OCI-LY7 (cell line): ENCODE data around the gene RBM22. TPM values are rescaled to one million over a fixed set of nuclear protein-coding genes. Genes with fewer than 3 reads are reported as not detected.

Experiments used
- BruUV-seq: library from RNA; stranded (reverse); fragments of 400-500 nt; replicated peaks from 2 replicates; lab custom pipeline; 2021; lab: Mats Ljungman, UMichigan
- CTCF ChIA-PET: fragments of 300-600 bp; sonication (Branson Sonifier 250); formaldehyde crosslinking; loops from one replicate; lab custom pipeline; 2022; ENCODE audit warnings: antibody characterized with exemption; ENCODE audit not compliant: unreplicated experiment; lab: Charles Lee
- POLR2A ChIA-PET: fragments of 300-600 bp; sonication (Branson Sonifier 250); formaldehyde crosslinking; loops from one replicate; lab custom pipeline; 2022; ENCODE audit warnings: antibody characterized with exemption; lab: Charles Lee
- DNase-seq: peaks from one replicate; pipeline ENCODE4 v3.0.0-alpha.2; 2015; ENCODE audit warnings: low spot score
- H2AFZ ChIP-seq: fragments of 200-600 bp; sonication (generic), shearing (Covaris generic); 2 replicates; pipeline ENCODE4 v1.6.1; 2014; ENCODE audit warnings: mild to moderate bottlenecking, antibody characterized with exemption, low read length, moderate library complexity
- H3K27ac ChIP-seq: fragments of 200-600 bp; sonication (generic); 2 replicates; pipeline ENCODE4 v1.5.1; 2014; ENCODE audit warnings: mixed run types, low read depth, mild to moderate bottlenecking, moderate library complexity, low read length, inconsistent platforms; ENCODE audit not compliant: poor library complexity, severe bottlenecking
- H3K36me3 ChIP-seq: fragments of 200-600 bp; sonication (generic); 2 replicates; pipeline ENCODE4 v1.6.1; 2014; ENCODE audit warnings: mild to moderate bottlenecking, antibody characterized with exemption, low read length, moderate library complexity, mixed read lengths; ENCODE audit not compliant: insufficient read depth
- H3K4me1 ChIP-seq: fragments of 200-600 bp; sonication (generic); 2 replicates; pipeline ENCODE4 v1.5.1; 2014; ENCODE audit warnings: mild to moderate bottlenecking, low read length; ENCODE audit not compliant: insufficient read depth, poor library complexity, severe bottlenecking
- H3K4me2 ChIP-seq: fragments of 200-600 bp; sonication (generic); 2 replicates; pipeline ENCODE4 v1.6.1; 2014; ENCODE audit warnings: mild to moderate bottlenecking, low read length
- H3K4me3 ChIP-seq: fragments of 200-600 bp; sonication (generic); 2 replicates; pipeline ENCODE4 v1.5.1; 2014; ENCODE audit warnings: mild to moderate bottlenecking, low read depth, low read length; ENCODE audit not compliant: poor library complexity, severe bottlenecking
- H3K79me2 ChIP-seq: fragments of 200-600 bp; sonication (generic); 2 replicates; pipeline ENCODE4 v1.6.1; 2016; ENCODE audit warnings: low read depth, mild to moderate bottlenecking, low read length, moderate library complexity, mixed read lengths; ENCODE audit not compliant: insufficient read depth
- H3K9me2 ChIP-seq: fragments of 200-600 bp; sonication (generic); 2 replicates; pipeline ENCODE4 v1.6.1; 2016; ENCODE audit warnings: mild to moderate bottlenecking, low read length, mixed read lengths; ENCODE audit not compliant: insufficient read depth
- H3K9me3 ChIP-seq: fragments of 200-600 bp; sonication (generic); 2 replicates; pipeline ENCODE4 v1.6.1; 2014; ENCODE audit warnings: mild to moderate bottlenecking, mixed run types, low read length, mixed read lengths
- H4K20me1 ChIP-seq: fragments of 200-600 bp; sonication (generic); 2 replicates; pipeline ENCODE4 v1.6.1; 2014; ENCODE audit warnings: mild to moderate bottlenecking, antibody characterized with exemption, low read length, moderate library complexity, mixed read lengths; ENCODE audit not compliant: insufficient read depth
- CTCF ChIP-seq: fragments of 200-600 bp; sonication (generic); conservative IDR thresholded peaks from 2 replicates; pipeline ENCODE4 v1.5.1; 2014; ENCODE audit warnings: mild to moderate bottlenecking, antibody characterized with exemption, low read length, moderate library complexity, mixed read lengths
- EZH2phosphoT487 ChIP-seq: fragments of 200-600 bp; sonication (generic); IDR thresholded peaks from 2 replicates; pipeline ENCODE4 v1.6.1; 2018; ENCODE audit warnings: low read depth, borderline replicate concordance, mild to moderate bottlenecking, mixed run types, antibody characterized with exemption, low read length, moderate library complexity, mixed read lengths
- intact Hi-C: fragments of 100-400 bp; cut with micrococcal nuclease; formaldehyde crosslinking; loops from one replicate; pipeline ENCODE4 v1.10.0; 2022; ENCODE audit not compliant: unreplicated experiment
- total RNA-seq, 2 experiments: library from RNA; depleted of rRNA in 1 of 2; stranded (reverse); fragments of >200 nt in 1 of 2; shearing (Covaris generic) in 1 of 2; gene quantifications; 2 replicates each; pipeline ENCODE4 v1.2.3, GENCODE V29; 2014 to 2022

RBM22 gene
- total RNA-seq, 2 experiments from 2014 or later, result 45.6 to 46.7 TPM

GRCh38 chr5:150648294-150649107, 52.4 kb downstream of the RBM22 start:
- no peaks in the 10 kb centered on the region for H4K20me1 ChIP-seq
- no peak overlapping the region for H3K4me2 ChIP-seq
- no peaks in the 10 kb centered on the region for H3K9me3 ChIP-seq
- no peak for TF ChIP-seq EZH2phosphoT487
- no peak for TF ChIP-seq CTCF
- H3K4me3 ChIP-seq, result no peak overlapping the region
- no TSS peak for BruUV-seq
- no peaks in the 10 kb centered on the region for H3K9me2 ChIP-seq
- H3K79me2 ChIP-seq, result no peaks in the 10 kb centered on the region
- intact Hi-C loops, result no loop called here
- no peak overlapping the region for H2AFZ ChIP-seq
- ChIA-PET POLR2A (no interaction called here), CTCF (no interaction called here)
- H3K36me3 ChIP-seq, result no peaks in the 10 kb centered on the region
- H3K27ac ChIP-seq, result no peak overlapping the region
- H3K4me1 ChIP-seq, result no peaks in the 10 kb centered on the region
- DNase-seq, result no peak

GRCh38 chr5:150647275-150648251, 53.3 kb downstream of the RBM22 start:
- Histone ChIP-seq H3K9me2 (no peaks in the 10 kb centered on the region), H3K4me3 (no peak overlapping the region), H3K4me1 (no peaks in the 10 kb centered on the region), H3K9me3 (no peaks in the 10 kb centered on the region), H3K36me3 (no peaks in the 10 kb centered on the region), H3K4me2 (no peak overlapping the region), H4K20me1 (no peaks in the 10 kb centered on the region), H2AFZ (no peak overlapping the region), H3K79me2 (no peaks in the 10 kb centered on the region), H3K27ac (no peak overlapping the region)
- intact Hi-C loops, result no loop called here
- no peak for DNase-seq
- no TSS peak for BruUV-seq
- ChIA-PET POLR2A (no interaction called here), CTCF (no interaction called here)
- no peak for TF ChIP-seq EZH2phosphoT487

- no peak overlapping the region for H3K4me3 ChIP-seq
- H2AFZ ChIP-seq, result no peak overlapping the region
- ChIA-PET POLR2A (interaction anchor here (0.7 to 0.8 kb wide), 2 partner anchors 10 to 137 kb away, joined by 3 to 4 read pairs; partner anchors contain the start of gene NDST1), CTCF (no interaction called here)
- H3K9me3 ChIP-seq, result no peaks in the 10 kb centered on the region
- DNase-seq, result no peak
- BruUV-seq, result no TSS peak
- H3K4me2 ChIP-seq, result no peak overlapping the region
- H4K20me1 ChIP-seq, result no peaks in the 10 kb centered on the region
- H3K27ac ChIP-seq, result no peak overlapping the region
- H3K4me1 ChIP-seq, result no peaks in the 10 kb centered on the region
- TF ChIP-seq EZH2phosphoT487 (no peak), CTCF (no peak)
- no peaks in the 10 kb centered on the region for H3K9me2 ChIP-seq
- no peaks in the 10 kb centered on the region for H3K36me3 ChIP-seq
- H3K79me2 ChIP-seq, result no peaks in the 10 kb centered on the region
- intact Hi-C loops, result no loop called here
Measured at GRCh38 chr5:150645070-150645700, 55.7 kb downstream of the RBM22 start.
